ENCODE measurements around the gene PPP2R5C.

Gene PPP2R5C

GRCh38 chr14:101891471-101891870 lies 130.0 kb downstream of the PPP2R5C start:
- no peak for DNase-seq

- no peak for DNase-seq
These were observed 132.2 kb downstream of the PPP2R5C start for GRCh38 chr14:101893759-101894158.

GRCh38 chr14:101894365-101895081 lies 133.0 kb downstream of the PPP2R5C start:
- DNase-seq: no peak

- DNase-seq: no peak
These were observed 133.7 kb downstream of the PPP2R5C start for GRCh38 chr14:101895256-101895655.

- DNase-seq: no peak
These were observed 135.8 kb downstream of the PPP2R5C start for GRCh38 chr14:101897326-101897725.

- no peak for DNase-seq
These were observed 136.9 kb downstream of the PPP2R5C start for GRCh38 chr14:101898416-101898815.

GRCh38 chr14:101899263-101899662 lies 137.8 kb downstream of the PPP2R5C start:
- no peak for DNase-seq

GRCh38 chr14:101900253-101900652 lies 138.7 kb downstream of the PPP2R5C start:
- no peak for DNase-seq

GRCh38 chr14:101903111-101903561 lies 141.6 kb downstream of the PPP2R5C start:
- DNase-seq: no peak

GRCh38 chr14:101905614-101906013 lies 144.1 kb downstream of the PPP2R5C start:
- DNase-seq: no peak

- DNase-seq: no peak
These were observed 145.1 kb downstream of the PPP2R5C start for GRCh38 chr14:101906645-101907044.

GRCh38 chr14:101907619-101908018 lies 146.1 kb downstream of the PPP2R5C start:
- DNase-seq: no peak

GRCh38 chr14:101908795-101909194 lies 147.3 kb downstream of the PPP2R5C start:
- no peak for DNase-seq

GRCh38 chr14:101909371-101910096 lies 148.0 kb downstream of the PPP2R5C start:
- DNase-seq: no peak

- DNase-seq: no peak
These were observed 151.3 kb downstream of the PPP2R5C start for GRCh38 chr14:101912841-101913240.

GRCh38 chr14:101914083-101914482 lies 152.6 kb downstream of the PPP2R5C start:
- DNase-seq: no peak

GRCh38 chr14:101915871-101916815 lies 154.6 kb downstream of the PPP2R5C start:
- no peak for DNase-seq

GRCh38 chr14:101916816-101917412 lies 155.4 kb downstream of the PPP2R5C start:
- no peak for DNase-seq

- no peak for DNase-seq
These were observed 156.0 kb downstream of the PPP2R5C start for GRCh38 chr14:101917413-101918017.

GRCh38 chr14:101918065-101918989 lies 156.8 kb downstream of the PPP2R5C start:
- DNase-seq: no peak

- no peak for DNase-seq
These were observed 158.8 kb downstream of the PPP2R5C start for GRCh38 chr14:101920271-101920670.
